ENCODE data around the gene ZBTB7C. TPM values are rescaled to one million over a fixed set of nuclear protein-coding genes. Genes with fewer than 3 reads are reported as not detected.

The ZBTB7C gene
- total and polyA plus RNA-seq, 9 of the 15 experiments (the other 6 are each of a cell fraction or from before 2014, with no cell fraction given), result not detected

- Histone ChIP-seq H3K27ac (ENCODE audit: extremely low read depth, low read depth, low read length) (no peak overlapping the region), H3K9me1 (ENCODE audit: control insufficient read depth, insufficient read depth, low read length) (no peaks in the 10 kb centered on the region), H3K9me3 (replicated peaks; ENCODE audit: control insufficient read depth, insufficient read depth, low read depth, low read length) (no peaks in the 10 kb centered on the region), H3K9ac (ENCODE audit: insufficient read depth in 1 of 2, low read depth in 2 of 2, low read length in 2 of 2) (no peak overlapping the region), H3K4me2 (ENCODE audit: insufficient read depth, low read length) (no peak overlapping the region), H3K36me3 (ENCODE audit: control insufficient read depth, insufficient read depth, low read length) (no peaks in the 10 kb centered on the region), H3K4me1 (replicated peaks in 1 of 2; ENCODE audit: control insufficient read depth in 2 of 2, insufficient read depth in 2 of 2, low read length in 2 of 2) (peaks cover 0 to 9% of the 10 kb centered on the region in 2 experiments; a peak in 3 of 5 replicates), H2AFZ (ENCODE audit: low read depth, low read length) (no peak overlapping the region), H3K4me3 (no peak overlapping the region), H4K20me1 (replicated peaks; ENCODE audit: control insufficient read depth, insufficient read depth, low read length) (no peaks in the 10 kb centered on the region), H3K79me2 (ENCODE audit: control insufficient read depth, insufficient read depth, low read length) (no peaks in the 10 kb centered on the region), H3K27me3 (ENCODE audit: control insufficient read depth in 2 of 2, insufficient read depth in 2 of 2, low read length in 2 of 2) (no peaks in the 10 kb centered on the region; a peak in 1 of 5 replicates)
- intact Hi-C loops (cut with micrococcal nuclease), result no loop called here
- FAIRE-seq (no peak), ATAC-seq (peak; percentile 53; the same call in 1 of the 3 replicates), DNase-seq (ENCODE audit: extremely low read depth in 1 of 4, low spot score in 3 of 4) (peak in 1 of 4 experiments; percentile 3)
- ChIA-PET CTCF (ENCODE audit: low intra/inter-chr PET ratio) (no interaction called here), POLR2A (interaction anchor here (0.7 kb wide), 1 partner anchor 34 kb away, joined by 3 read pairs; no protein-coding TSS in a partner anchor)
- in situ Hi-C loops (cut with MboI), result no loop called here
- TF ChIP-seq IRF2 (CRISPR knock-in tag; IDR thresholded peaks at IDR 0.05) (no peak), CTCF (IDR thresholded peaks at IDR 0.05 in 2 of 3, conservative IDR thresholded peaks at IDR 0.05 in 1 of 3; ENCODE audit: insufficient read depth in 2 of 3, low read depth in 1 of 3, low read length in 3 of 3) (peak in 2 of 3 experiments; percentile 31 to 37; a peak in 3 of 6 replicates)
- WGBS (ENCODE audit: insufficient coverage, low coverage, missing lambda C conversion rate), result 19% methylated on average over 9 of the region's 10 CpGs
- BruUV-seq (replicated peaks), result no TSS peak
These were observed 113.4 kb downstream of the ZBTB7C start for GRCh38 chr18:48295586-48296311.

Measured in K562 (cell line).